GF-D8 (cell line): ENCODE data around the gene RNF26.

ENCODE experiments used
- DNase-seq: peaks from one replicate; lab custom pipeline; 2025; lab: John Stamatoyannopoulos, UW

RNF26 gene

DNA sequence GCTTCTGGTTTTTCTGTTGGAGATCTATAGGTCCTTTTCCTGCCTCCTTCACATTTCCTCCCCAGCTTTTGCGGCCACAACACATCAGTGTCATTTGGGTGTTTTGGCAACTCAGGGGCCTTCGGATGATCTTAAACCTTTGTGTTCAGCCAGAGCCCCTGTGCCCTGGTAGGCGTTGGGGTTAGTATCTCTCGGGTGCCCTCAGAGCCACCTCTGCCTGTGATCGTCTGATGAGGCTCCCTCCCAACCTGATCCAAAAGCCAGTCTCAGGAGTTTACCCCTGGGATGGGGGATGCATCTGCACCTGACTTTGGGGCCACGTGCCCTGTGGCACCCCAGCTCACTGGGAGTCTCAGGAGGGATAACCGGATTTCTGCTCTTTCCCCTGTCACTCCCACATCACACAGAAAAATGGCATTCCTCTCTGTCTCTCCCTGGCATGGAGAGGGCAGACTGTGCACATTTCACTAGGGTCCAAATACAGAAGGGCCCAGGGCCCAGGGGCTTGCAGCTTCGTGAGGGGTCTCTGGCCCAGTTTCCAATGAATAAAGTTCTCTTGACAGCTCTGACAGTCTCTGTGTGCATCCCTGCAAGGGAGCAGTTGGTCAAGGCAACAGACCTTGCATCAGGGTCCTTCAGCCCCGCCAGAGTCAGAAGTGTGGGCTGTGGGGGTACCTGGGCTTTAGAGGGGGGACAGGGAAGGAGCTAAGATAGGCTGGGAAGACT, 2.6 kb downstream of the RNF26 start:
- no peak for DNase-seq

- DNase-seq = no peak
Measured at GRCh38 chr11:119337581-119338317, 3.4 kb downstream of the RNF26 start.

GRCh38 chr11:119338318-119338890, 4.1 kb downstream of the RNF26 start:
- peak; percentile 59 for DNase-seq

DNA sequence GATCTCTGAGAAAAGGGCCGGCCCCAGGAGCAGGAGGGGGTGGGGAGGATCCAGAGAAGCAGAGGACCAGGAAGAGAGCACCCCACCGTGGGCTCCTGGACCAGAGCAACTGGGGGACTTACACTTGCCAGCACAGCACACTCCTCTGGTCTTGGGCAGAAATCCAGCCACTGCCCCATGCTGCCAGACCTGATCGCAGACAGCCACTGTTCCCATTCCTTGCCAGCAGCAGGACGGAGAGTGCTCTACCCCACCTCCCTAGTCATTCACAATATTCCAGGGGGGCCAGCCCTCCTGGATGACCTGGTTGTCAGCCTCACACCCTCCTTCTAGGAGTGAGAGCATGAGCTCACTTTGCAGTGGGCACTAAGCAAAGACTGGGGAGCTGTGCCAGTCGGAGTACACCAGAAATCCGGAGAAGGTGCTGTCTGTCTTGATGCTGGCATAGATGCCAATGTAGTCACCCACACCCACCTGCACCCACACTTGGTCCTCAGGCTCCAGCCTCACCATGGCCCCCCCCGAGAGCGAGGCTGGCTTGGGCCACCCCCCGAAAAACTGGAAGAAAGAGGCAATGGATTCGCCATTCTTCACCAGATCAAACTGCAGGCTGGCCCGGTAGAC, 4.8 kb downstream of the RNF26 start:
- no peak for DNase-seq

GRCh38 chr11:119339589-119340334, 5.4 kb downstream of the RNF26 start:
- no peak for DNase-seq

DNA sequence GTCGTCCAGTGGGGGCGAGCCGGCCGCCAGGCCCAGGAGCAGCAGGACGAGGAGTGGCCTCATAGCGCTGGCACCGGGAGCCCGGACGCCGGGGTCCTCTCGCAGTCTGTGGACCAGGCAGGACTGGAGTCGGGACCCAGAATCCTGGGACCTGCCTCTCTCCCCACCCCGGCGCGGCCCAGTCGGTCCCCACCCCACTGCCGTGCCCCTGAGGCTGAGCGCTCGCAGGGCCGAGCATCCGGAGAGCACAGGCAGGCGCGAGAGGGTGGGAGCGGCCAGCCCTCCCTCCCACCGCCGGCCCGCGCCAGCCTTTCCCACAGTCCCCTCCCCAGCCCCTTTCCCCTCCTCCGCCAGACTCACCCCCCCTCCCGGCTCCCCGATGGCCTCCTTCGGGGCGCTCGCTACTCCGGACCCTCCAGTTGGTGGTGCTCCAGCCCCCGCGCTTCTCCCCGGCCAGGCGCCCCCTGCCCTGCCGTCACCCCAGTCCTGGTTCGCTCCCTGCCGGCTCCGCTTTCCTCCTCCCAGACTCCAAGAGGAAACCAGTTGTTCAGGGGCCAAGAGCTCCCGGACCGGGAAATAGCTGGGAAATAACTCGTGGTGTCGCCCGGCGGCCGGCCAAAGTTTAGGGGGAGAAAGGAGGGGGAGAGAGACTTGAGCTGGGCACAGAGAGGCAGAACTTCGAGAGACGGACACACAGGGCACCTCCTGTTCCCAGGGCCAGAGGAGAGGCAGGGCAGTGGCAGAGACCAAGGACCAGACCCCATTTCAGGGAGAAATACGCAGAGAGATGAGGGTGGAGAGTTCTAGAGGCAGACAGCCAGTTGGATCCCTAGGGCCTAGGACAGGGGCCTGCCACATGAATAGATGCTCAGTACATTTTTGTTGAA, 6.3 kb downstream of the RNF26 start, which contains the start of gene C1QTNF5:
Gene C1QTNF5, minus strand, starts transcription at position 549 of the 887 bp plus-strand sequence. Its CDS starts 486 bp downstream, at position 63.
- no peak for DNase-seq

GRCh38 chr11:119341222-119342022, 7.1 kb downstream of the RNF26 start:
- no peak for DNase-seq

GRCh38 chr11:119342023-119342300, 7.6 kb downstream of the RNF26 start:
- no peak for DNase-seq

DNA sequence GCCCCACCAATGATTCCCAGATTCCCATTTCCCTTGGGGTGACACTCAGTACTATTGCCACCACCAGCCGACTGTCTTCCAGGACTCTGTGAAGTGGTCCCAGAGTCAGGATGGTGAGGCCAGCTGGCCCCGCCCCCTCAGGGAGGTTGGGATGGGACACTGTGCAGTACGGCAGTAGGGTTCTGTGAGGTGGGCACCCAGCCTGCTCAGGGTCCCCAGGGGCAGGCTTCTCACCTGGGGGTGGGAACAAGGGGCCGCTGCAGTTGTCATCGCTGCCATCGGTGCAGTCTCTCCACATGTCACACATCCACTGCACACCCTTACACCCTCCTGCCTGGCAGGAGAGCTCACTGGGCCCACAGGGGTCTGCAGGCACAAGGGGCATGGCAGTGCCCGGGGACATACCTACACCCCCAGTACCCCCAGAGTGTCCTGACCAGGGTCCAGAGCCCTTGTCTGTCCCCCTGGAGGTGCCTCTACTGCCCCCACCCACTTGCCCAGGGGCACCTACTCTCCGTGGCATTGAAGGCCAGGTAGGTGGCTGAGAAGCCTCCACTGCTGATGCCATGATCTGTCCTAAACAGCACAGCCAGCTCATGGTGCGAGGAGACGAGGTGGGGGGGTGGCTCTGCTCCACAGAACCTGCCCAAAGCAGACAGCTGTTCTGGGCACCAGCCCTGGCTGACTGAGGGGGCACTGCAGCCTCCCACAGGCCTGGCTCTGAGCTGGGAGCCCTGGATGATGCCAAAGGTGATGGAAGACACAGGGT, 8.2 kb downstream of the RNF26 start:
- DNase-seq = no peak

DNA sequence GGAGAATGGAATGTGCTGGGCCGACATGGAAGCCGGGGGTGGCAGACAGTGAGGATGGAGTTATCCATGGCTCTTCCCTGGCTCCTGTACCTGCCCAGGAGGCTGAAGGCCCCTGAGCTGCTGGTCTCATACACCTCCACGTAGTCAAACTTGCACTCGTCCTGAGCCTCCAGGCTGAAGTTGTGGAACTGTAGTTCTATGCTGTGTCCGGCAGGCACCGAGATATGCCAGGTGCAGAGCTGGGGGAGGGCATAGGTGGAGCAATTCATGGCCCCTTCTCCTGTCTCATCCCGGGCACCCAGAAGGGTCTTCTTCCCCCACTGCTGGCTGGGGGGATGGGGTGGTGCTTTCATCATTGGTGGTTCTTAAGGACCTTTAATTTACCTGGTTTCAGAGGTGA, 9.4 kb downstream of the RNF26 start:
- DNase-seq = no peak

GRCh38 chr11:119344291-119345010, 10.1 kb downstream of the RNF26 start:
- DNase-seq = no peak

GRCh38 chr11:119345685-119346084, 11.4 kb downstream of the RNF26 start:
- no peak for DNase-seq

DNA sequence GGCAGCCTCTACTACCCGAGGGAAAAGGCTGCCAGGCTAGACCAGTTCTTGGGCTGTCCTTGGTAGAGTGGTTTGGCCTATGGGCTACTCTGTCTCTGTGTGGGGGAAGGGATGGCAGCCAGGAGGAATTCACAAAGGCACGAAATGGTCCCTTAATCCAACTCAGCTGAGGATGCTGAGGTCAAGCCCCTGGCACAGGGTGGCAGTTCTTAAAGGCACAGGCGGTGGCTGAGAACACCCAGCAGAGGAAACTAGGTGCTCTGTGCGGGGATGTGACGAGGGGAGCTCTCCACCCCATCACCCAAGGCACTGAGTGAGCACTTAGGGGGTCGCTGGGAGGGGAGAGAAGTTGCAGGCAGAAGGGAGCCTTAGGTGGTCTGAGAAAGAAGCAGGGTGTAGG, 12.3 kb downstream of the RNF26 start, which contains the start of gene MFRP:
Gene MFRP, minus strand, starts transcription at position 101 of the 400 bp plus-strand sequence. CDS start 192 bp downstream, outside the sequence.
- no peak for DNase-seq

GRCh38 chr11:119347242-119347641, 12.9 kb downstream of the RNF26 start:
- DNase-seq = no peak

GRCh38 chr11:119347940-119348605, 13.7 kb downstream of the RNF26 start:
- DNase-seq = no peak

DNA sequence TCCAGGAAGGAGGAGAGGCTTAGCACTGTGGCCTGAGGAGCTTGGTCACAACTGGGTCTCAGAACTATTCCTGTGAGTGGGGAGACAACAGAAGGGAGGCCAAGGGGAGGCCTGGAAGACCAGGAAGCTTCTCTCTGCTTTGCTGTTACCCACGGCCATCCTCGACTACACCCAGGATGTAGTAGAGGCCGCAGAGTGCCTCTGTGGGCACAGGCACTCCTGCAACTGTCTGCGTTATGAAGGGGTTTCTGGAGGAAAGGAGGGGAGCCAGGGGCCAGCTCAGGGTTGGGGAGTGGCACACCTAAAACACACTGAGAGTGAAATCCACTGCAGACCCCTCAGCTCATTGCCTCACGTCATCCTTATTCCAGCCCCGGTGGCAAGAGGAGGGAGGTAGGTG, 16.0 kb downstream of the RNF26 start:
- DNase-seq = no peak

DNA sequence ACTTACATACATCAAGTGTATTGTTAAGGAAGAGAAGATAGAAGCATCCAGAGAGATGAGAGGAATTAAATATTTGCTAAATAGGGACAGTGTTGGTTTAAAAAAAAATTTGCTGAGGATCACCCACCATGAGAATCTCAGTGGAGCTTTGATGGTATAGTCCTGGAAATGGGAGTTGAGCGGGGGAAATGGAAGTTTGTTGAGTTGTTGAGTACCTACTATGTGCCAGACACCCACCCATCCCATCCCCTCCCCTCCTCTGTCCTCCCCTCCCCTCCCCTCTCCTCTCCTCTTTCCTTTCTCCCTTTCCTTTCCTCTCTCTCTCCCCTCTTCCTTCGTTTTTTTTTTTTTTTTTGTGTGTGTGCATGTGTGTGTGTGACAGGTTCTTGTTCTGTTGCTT, 16.9 kb downstream of the RNF26 start:
- DNase-seq = no peak

GRCh38 chr11:119352857-119353260, 18.5 kb downstream of the RNF26 start:
- DNase-seq = no peak
